Transverse colon (tissue), 4 donors: ENCODE data around the gene ZNF408. TPM values are rescaled to one million over a fixed set of nuclear protein-coding genes. Genes with fewer than 3 reads are reported as not detected.

ENCODE experiments used
- DNase-seq: peaks from one replicate; pipeline ENCODE4 v3.0.0-alpha.2; 2019
- H3K27ac ChIP-seq, 4 donors: fragments of 200-600 bp; sonication (generic); 2 replicates each; pipeline ENCODE4 v1.5.1; 2016 to 2018; ENCODE audit warnings: inconsistent platforms in 4 of 4
- H3K27me3 ChIP-seq: fragments of 200-600 bp; sonication (generic); 2 replicates; pipeline ENCODE4 v1.5.1; 2017; ENCODE audit warnings: inconsistent platforms
- H3K36me3 ChIP-seq, 4 donors: fragments of 200-600 bp; sonication (generic); 2 replicates each; pipeline ENCODE4 v1.5.1; 2017 to 2019; ENCODE audit warnings: inconsistent platforms in 4 of 4
- H3K4me1 ChIP-seq, 4 donors: fragments of 200-600 bp; sonication (generic); 2 replicates each; pipeline ENCODE4 v1.5.1; 2017 to 2020; ENCODE audit warnings: inconsistent platforms in 4 of 4
- H3K4me3 ChIP-seq, 4 donors: fragments of 200-600 bp; sonication (generic); 1 replicate in 1 of 4; 2 replicates in 3 of 4; pipeline versions ENCODE4 v1.5.1 to v1.6.1; 2017 to 2019; ENCODE audit warnings: inconsistent platforms in 4 of 4
- H3K9me3 ChIP-seq, 2 donors: fragments of 200-600 bp; sonication (generic); 2 replicates each; pipeline ENCODE4 v1.5.1; 2017 to 2019; ENCODE audit warnings: inconsistent platforms in 2 of 2
- EP300 ChIP-seq: sonication (generic); formaldehyde crosslinking; IDR thresholded peaks from one replicate; pipeline ENCODE4 v1.6.1; 2017; ENCODE audit warnings: antibody characterized with exemption, low read depth
- POLR2A ChIP-seq: fragments of 450-650 bp; IDR thresholded peaks from one replicate; pipeline ENCODE4 v1.6.1; 2016; ENCODE audit warnings: antibody characterized with exemption, mild to moderate bottlenecking, moderate library complexity
- POLR2AphosphoS5 ChIP-seq, 3 donors: sonication (generic); formaldehyde crosslinking; IDR thresholded peaks; one replicate each; pipeline ENCODE4 v1.6.1; 2016; ENCODE audit warnings: antibody characterized with exemption in 3 of 3
- WGBS, 2 donors: methylation state at CpG; one replicate each; pipeline ENCODE4 v1.1.5; 2018; ENCODE audit warnings: low coverage in 1 of 2; 5-methylcytosine and 5-hydroxymethylcytosine counted together
- in situ Hi-C, 4 donors: fragments of 200-750 bp; cut with MboI; loops; one replicate each; pipeline versions ENCODE4 v1.15.0 to v1.15.1; 2017; ENCODE audit warnings: low sequenced_read_pairs in 3 of 4, low pct_ligation_motif_present in 1 of 4, low pct_unique_long_range_greater_than_20kb in 1 of 4
- intact Hi-C: fragments of 100-400 bp; cut with DNase I; formaldehyde crosslinking; loops from one replicate; pipeline ENCODE4 v1.15.1; 2023; ENCODE audit warnings: low total_unique reads
- total RNA-seq, 4 donors: library from RNA; depleted of rRNA; stranded (reverse); fragments of >200 nt; gene quantifications; one replicate each; pipeline ENCODE4 v1.1.0, GENCODE V29; 2016
- TF ChIP-seq, protein P1 (sequence below), 5 experiments: fragments of 200-600 bp in 3 of 5; fragments of 450-650 bp in 2 of 5; sonication (generic) in 3 of 5; IDR thresholded peaks; 1 replicate in 2 of 5; 2 replicates in 3 of 5; pipeline ENCODE4 v1.5.1; 2016 to 2017; ENCODE audit warnings: antibody characterized with exemption in 5 of 5, inconsistent platforms in 3 of 5, mild to moderate bottlenecking in 2 of 5, moderate library complexity in 1 of 5

ZNF408 gene
- total RNA-seq, 4 donors from 2014 or later, result 6.0 to 19.3 (median 10.0) TPM

DNA sequence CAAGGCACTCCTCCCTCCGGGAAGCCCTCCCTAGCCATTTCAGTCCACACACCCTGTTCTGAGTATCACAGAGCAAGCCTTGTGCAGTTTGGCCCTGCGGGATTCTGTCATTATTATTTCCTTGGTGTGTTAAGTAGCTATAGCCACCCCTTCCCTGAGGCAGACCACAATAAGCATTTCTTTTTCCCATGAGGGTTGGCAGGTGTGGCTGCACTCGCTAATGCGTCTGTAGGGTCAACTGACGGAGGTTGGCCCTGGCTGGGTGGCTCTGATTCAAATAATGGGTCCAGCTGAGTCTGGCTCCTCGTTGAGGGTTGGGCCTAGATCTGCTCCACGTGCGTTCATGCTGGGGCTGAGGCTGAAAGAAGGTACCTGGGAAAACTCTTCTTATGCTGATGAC lies 23.3 kb downstream of the ZNF408 start:
- no peak overlapping the region for H3K4me3 ChIP-seq
- TF ChIP-seq POLR2A (no peak), EP300 (no peak), POLR2AphosphoS5 (IDR thresholded peaks at IDR 0.05) (no peak)
- TF ChIP-seq, protein P1, sequence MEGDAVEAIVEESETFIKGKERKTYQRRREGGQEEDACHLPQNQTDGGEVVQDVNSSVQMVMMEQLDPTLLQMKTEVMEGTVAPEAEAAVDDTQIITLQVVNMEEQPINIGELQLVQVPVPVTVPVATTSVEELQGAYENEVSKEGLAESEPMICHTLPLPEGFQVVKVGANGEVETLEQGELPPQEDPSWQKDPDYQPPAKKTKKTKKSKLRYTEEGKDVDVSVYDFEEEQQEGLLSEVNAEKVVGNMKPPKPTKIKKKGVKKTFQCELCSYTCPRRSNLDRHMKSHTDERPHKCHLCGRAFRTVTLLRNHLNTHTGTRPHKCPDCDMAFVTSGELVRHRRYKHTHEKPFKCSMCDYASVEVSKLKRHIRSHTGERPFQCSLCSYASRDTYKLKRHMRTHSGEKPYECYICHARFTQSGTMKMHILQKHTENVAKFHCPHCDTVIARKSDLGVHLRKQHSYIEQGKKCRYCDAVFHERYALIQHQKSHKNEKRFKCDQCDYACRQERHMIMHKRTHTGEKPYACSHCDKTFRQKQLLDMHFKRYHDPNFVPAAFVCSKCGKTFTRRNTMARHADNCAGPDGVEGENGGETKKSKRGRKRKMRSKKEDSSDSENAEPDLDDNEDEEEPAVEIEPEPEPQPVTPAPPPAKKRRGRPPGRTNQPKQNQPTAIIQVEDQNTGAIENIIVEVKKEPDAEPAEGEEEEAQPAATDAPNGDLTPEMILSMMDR (IDR thresholded peaks at IDR 0.05), result no peak
- H3K36me3 ChIP-seq, result no peaks in the 10 kb centered on the region
- H3K9me3 ChIP-seq, result no peaks in the 10 kb centered on the region
- no peaks in the 10 kb centered on the region for H3K27me3 ChIP-seq
- intact Hi-C loops, result no loop called here
- 49 to 56% methylated on average over 5 to 8 of the region's 8 CpGs for WGBS, 2 donors
- H3K4me1 ChIP-seq, result no peaks in the 10 kb centered on the region
- no peak overlapping the region for H3K27ac ChIP-seq
- no peak for DNase-seq
- in situ Hi-C loops, result no loop called here

DNA sequence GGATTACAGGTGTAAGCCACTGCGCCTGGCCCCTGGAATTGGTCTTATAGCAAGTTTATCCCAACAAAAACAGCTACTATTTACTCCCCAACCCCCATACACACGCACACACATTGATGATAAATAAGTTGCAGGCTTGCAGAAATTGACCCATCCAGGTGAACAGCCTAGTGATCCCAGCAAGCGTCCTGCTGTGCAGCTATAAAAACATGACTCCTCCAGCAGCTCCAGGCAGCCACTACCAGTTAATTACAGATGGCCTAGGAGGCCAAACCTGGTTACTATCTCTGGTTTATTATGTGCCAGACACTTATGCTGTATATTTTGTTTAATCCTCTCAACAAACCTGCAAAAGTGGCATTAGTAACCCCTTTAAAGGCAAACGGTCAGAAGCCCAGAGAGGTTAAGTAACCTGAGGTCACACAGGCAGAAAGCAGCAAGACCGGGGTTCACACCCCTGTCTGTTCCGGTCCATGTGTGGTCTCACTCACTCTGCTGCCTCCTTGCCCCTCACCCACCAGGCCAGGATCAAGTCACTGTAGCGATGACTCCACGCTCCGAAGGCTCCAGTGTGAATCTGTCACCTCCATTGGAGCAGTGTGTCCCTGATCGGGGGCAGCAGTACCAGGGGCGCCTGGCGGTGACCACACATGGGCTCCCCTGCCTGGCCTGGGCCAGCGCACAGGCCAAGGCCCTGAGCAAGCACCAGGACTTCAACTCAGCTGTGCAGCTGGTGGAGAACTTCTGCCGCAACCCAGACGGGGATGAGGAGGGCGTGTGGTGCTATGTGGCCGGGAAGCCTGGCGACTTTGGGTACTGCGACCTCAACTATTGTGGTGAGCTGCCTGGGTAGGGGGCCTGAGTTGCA lies 24.7 kb downstream of the ZNF408 start:
- WGBS, 2 donors, result 93% methylated on average over 15 of the region's 19 CpGs; no CpG with 5 or more reads in 1 of the 2 donors
- Histone ChIP-seq H3K9me3 (no peaks in the 10 kb centered on the region), H3K27me3 (no peaks in the 10 kb centered on the region), H3K4me1 (no peaks in the 10 kb centered on the region), H3K27ac (no peak overlapping the region), H3K4me3 (no peak overlapping the region), H3K36me3 (no peaks in the 10 kb centered on the region)
- intact Hi-C loops, result no loop called here
- in situ Hi-C loops, result no loop called here
- no peak for DNase-seq
- TF ChIP-seq EP300 (no peak), POLR2AphosphoS5 (IDR thresholded peaks at IDR 0.05) (no peak)

DNA sequence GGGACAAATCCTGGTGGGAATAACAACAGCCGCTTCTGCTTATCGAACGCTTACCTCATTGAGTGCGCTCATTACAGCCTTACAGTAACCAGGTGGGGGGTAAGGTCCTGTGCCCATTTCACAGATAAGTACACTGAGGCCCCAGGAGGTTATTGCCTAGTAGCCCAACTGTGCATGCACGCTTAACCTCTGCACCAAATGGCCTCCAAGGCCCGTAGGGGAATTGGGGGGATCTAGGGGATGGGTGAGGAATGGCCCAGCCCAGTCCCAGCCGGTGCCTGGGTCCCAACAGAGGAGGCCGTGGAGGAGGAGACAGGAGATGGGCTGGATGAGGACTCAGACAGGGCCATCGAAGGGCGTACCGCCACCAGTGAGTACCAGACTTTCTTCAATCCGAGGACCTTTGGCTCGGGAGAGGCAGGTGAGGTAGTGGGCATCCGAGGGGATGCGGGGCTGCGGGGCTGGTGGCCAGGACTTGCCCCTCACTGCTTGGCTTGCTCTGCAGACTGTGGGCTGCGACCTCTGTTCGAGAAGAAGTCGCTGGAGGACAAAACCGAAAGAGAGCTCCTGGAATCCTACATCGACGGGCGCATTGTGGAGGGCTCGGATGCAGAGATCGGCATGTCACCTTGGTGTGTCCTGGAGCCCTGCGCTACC lies 25.5 kb downstream of the ZNF408 start:
- no peaks in the 10 kb centered on the region for H3K9me3 ChIP-seq
- no peaks in the 10 kb centered on the region for H3K27me3 ChIP-seq
- H3K27ac ChIP-seq, result no peak overlapping the region
- 86 to 94% methylated on average over 11 to 26 of the region's 26 CpGs for WGBS, 2 donors
- DNase-seq, result no peak
- no peak overlapping the region for H3K4me3 ChIP-seq
- no peaks in the 10 kb centered on the region for H3K36me3 ChIP-seq
- in situ Hi-C loops (no loop called here), intact Hi-C loops (no loop called here)
- no peak for TF ChIP-seq POLR2AphosphoS5 (IDR thresholded peaks at IDR 0.05)
- TF ChIP-seq, protein P1 (IDR thresholded peaks at IDR 0.05), result no peak
- no peak for TF ChIP-seq EP300
- TF ChIP-seq POLR2A, result no peak
- H3K4me1 ChIP-seq, result no peaks in the 10 kb centered on the region

DNA sequence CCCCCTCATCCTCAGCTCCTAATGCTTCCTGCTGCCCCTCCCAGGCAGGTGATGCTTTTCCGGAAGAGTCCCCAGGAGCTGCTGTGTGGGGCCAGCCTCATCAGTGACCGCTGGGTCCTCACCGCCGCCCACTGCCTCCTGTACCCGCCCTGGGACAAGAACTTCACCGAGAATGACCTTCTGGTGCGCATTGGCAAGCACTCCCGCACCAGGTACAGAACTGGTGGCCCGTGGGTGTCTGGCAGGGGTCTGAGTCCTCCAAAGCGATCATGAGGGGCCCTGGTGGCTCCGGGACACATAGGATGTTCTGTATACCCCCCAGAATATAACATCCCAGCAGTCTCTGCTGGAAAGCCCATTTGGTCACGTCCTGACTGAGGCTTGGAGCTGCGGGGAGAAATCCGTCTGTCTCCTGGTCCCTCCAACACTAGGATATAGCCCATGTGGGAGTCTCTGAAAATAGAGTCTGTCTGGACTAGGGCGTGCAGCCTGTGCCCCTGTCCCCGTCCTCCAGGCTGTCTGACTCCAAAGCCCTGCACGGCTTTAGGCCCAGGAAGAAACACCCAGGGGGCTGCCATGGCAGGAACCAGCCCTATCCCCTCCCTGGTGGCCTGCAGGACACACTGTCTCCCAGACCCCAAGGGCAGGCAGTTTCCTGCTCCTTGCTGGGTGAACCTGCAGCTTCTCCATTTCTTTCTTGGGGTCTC lies 27.3 kb downstream of the ZNF408 start:
- Histone ChIP-seq H3K27me3 (no peaks in the 10 kb centered on the region), H3K36me3 (no peaks in the 10 kb centered on the region), H3K9me3 (no peaks in the 10 kb centered on the region), H3K27ac (no peak overlapping the region), H3K4me1 (no peaks in the 10 kb centered on the region), H3K4me3 (no peak overlapping the region)
- TF ChIP-seq POLR2AphosphoS5 (IDR thresholded peaks at IDR 0.05), result no peak
- TF ChIP-seq, protein P1 (IDR thresholded peaks at IDR 0.05), result no peak
- TF ChIP-seq EP300, result no peak
- no peak for TF ChIP-seq POLR2A
- intact Hi-C loops, result no loop called here
- no peak for DNase-seq
- WGBS, 2 donors, result 87% methylated on average over 16 of the region's 17 CpGs; no CpG with 5 or more reads in 1 of the 2 donors
- in situ Hi-C loops, result no loop called here
